GM19395 (cell line): ENCODE results near the gene CXCR6.
"Not testable (repeated sequence)": the region's sequence is repeated elsewhere in the genome, so short reads cannot be mapped to it uniquely, and the experiment has no call there.

ENCODE experiments used
- ATAC-seq: cut with Tn5 transposase; IDR thresholded peaks from one replicate; pipeline ENCODE4 v1.9.1; 2021; ENCODE audit warnings: mild to moderate bottlenecking, moderate library complexity; ENCODE audit not compliant: unreplicated experiment

The CXCR6 gene

GRCh38 chr3:45985532-45986302, 42.5 kb downstream of the CXCR6 start:
- ATAC-seq = no peak

GRCh38 chr3:45986303-45986982, 43.2 kb downstream of the CXCR6 start:
- no peak for ATAC-seq

DNA sequence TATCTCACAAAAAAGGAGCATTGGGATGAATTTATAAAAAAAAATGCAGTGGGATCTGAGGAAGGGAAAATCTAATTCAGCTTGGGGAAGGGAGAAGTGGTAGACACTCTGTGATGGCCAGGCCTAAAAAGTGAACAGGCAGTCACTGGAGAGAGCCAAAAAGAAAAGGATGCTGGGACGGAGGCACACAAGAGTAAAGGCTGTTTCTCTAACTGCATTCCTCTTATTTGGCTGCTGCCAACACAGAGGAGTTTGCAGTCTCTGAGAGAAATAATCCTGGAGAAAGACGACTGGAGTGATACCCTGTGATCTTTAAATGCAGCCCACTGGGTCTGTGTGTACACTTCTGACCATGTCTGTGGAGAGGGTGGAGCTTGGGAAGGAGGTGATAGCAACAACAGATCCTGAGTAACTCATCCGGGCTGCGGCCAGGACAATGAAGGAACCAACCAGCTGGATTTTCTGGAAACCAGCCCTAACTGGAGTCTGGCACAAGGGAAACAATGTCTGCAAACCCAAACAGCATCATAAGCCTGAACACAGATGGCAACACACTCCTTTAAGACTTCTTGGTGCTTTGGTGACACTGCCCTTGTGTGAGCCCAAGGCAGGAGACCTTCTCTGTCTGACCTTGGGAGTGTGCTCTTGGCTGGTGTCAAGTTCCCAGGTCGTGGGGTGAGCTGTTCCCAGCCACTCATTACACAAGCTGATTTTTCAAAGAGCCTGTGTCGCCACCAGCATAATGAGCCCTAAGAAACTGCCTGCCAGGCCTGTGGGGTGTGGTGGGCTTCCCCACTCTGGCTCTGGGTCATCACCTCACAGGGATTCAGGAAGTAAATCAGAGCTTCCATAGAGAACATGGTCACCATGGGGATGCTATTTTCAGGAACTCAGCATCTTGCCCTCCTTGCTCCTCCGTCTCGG, 44.4 kb downstream of the CXCR6 start:
- no peak for ATAC-seq

DNA sequence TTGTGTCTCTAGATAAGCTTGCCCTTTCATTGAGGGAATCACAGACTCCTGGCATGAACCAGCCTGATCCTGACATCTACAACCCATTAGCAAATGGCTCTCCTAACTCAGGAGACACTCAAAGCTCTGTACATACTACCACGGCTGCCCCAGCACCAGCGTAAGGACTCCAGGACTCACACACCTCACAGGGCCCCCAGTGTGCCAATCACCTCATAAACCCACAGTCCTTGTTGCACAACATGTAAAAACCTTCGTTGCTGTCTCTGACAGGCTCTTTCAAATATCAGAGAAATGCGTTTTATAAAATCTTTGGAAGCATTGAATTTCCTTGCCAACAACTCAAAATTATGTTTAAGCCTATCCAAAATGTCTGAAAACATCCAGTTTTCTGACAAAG, 45.1 kb downstream of the CXCR6 start:
- ATAC-seq = no peak

DNA sequence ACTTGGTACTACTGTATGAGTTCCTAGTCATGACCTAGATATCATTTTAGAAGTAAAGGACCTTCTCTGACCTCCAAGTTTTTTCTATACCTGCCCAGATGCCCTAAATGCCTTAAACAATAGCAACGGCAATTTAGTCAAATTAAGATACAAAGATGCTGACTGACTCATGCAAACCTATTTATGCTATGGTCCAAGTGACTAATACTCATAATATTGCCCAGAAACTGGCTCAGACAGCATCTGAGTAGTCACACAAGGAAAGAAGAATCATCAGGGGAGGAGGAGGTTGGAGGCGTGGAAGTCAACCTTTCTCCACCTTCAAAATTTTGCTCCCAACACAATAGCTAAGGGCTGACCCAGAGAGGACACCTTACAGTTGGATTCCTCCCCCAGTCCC, 45.5 kb downstream of the CXCR6 start:
- ATAC-seq = no peak

GRCh38 chr3:45990181-45990580, 46.9 kb downstream of the CXCR6 start:
- ATAC-seq = no peak

DNA sequence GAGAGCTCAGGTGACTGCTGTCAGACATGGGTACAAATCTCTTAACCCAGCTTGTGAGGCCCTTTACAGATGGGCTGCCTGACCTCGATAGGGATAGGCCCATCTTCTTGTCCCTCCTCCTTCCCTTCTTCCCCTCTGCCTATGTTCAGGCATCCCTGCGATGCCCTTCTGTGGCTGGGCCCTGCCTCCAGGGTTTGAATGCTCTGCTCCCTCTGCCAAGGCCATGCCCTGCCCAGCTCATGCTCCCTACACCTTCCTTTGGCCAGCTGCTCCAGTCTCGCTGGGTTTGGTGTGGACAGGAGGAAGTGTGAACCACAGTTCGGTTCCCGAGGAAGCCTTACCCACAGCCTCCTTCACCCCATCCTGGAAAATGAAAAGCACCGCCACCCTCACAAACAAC, 48.1 kb downstream of the CXCR6 start:
- no peak for ATAC-seq

GRCh38 chr3:45992133-45992729, 49.0 kb downstream of the CXCR6 start:
- no peak for ATAC-seq

DNA sequence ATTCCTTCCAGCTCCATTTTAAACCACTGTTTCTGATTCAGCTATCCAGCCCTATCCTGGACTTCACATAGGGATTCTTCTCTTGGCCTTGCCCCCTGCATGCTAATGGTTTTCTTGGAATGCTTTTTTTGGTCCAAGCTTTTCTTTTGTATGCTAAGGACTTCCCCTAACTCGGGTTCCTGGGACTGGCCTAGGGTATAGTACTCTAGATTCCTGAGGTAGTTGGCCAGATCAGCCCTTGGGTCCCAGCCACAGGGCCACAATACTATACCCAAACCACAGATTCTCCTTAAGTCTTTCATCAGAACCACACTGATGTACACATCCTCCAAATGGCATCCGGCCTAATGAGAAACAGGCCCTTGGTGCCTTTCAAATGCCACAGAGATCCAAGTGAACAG, 49.6 kb downstream of the CXCR6 start:
- ATAC-seq = no peak

DNA sequence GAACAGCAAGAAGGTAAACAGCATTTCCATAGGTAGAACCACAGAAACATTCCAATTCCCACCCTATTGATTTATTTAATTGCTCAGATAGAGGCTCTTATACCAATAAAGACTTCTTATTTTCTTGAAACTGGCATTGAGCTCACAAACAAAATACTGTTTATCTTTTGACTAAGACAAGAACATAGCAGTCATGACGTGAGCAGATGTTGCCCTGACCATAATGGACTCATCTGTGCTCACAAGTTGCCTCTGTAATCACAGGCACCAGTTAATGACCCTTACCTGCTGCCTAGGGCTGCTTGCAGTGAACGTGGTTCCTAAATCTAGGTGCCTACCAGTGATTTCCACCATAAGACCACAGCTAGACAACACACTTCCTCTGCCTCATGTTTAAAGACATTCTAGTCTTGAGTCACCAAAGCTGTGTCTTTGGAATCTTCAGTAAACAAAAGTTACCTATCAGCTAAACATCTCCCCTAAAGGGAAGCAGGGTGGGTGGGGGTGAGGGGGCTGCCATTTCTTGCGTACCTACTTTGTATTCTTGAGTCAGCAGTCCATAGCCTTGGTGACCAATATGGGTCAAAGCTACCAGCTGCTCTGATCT, 50.3 kb downstream of the CXCR6 start:
- ATAC-seq = no peak

DNA sequence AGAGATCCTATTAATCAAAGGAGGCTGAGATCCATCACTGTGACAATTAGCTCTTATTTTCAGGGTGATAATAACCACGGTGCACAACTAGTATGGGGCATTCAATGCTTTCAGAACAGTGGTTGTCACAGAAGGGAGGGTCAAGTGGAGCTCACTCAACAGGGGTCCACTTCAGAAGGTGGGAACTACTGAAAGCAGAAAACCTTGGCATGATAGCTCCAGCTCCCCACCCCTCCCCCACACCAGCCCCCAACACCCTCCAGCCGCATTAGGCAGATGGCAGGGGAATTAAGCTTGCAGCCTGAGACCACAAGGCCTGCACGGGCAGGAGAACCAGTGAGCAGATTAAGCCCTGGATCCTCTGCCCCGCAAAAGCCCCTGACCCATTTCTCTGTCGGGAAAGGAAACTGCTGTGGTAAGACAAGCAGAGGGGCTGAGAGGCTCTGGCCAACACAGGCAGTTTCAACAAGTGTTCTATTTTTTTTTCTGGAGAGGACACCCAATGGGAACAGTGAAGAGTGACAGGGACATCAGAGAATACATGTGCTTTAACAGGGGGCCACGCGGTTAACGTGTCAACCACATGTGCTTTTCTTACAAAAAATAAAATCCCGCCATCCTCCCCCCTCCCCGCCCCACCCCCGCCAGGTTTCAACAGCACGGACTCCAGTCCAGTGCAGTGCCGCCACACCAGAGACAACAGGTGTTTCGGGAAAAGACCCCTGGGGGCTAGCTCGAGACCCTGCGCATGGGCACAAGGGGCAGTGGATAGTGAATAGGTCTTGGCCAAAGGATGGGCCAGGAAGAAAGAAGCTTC, 51.4 kb downstream of the CXCR6 start:
- peak; percentile 16 for ATAC-seq

DNA sequence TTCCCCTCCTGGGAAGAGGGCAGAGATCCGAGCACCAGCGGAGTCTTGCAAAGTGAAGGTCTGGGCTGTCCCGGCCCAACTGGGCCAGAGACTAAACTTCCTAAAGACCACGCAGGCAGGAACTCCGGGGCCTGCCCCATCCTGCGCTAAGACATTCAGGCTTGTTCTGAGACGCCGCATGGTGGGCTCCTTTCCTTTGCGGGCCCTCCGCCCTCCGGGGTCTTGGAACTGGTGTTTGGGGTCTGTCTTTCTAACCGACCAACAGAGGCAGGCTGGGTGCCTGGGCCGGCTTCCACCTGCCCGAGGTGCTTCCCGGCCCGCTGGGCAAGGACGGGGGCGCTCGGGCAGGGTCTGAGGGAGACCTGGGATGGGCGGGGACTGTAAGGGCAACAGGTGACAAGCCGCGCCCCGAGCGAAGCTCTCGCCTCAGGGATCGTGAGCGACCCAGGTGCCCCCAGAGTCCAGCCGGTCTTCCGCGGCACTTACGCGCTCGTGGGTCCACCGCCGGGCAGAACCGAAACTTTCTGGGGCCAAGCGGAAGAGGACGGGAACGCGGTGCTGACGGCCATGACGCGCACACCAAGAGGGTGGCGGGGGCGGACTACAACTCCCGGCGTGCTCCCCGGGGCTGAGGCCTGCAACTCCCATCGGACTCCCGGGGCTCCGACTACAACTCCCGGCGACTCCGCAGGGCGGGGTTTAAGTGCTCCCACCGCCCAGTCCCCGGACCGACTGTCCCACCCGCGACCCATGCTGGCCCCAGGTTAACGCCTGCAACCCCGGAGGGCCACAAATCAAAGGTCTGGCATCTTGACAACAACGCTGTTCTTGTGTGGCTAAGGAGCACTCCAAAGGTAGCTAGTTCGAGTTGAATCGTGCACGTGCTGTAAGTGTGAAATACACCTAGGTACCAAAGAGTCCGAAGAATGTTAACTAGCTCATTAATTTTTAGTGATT, 52.2 kb downstream of the CXCR6 start, which contains the start of gene FYCO1:
TSS of gene FYCO1 (minus strand) at position 589 of the 957 bp plus-strand sequence. CDS start 10,914 bp downstream, outside the sequence.
- ATAC-seq = peak; percentile 91

- not testable (repeated sequence) for ATAC-seq
Measured at GRCh38 chr3:45997499-45997898, 54.2 kb downstream of the CXCR6 start.

GRCh38 chr3:45997942-45998341, 54.7 kb downstream of the CXCR6 start:
- ATAC-seq = no peak
